Kasumi-1 (cell line): ENCODE data around the gene FAM124A.

Experiments used
- DNase-seq, 2 experiments: peaks; one replicate each; lab custom pipeline; 2025; lab: John Stamatoyannopoulos, UW

Gene FAM124A

DNA sequence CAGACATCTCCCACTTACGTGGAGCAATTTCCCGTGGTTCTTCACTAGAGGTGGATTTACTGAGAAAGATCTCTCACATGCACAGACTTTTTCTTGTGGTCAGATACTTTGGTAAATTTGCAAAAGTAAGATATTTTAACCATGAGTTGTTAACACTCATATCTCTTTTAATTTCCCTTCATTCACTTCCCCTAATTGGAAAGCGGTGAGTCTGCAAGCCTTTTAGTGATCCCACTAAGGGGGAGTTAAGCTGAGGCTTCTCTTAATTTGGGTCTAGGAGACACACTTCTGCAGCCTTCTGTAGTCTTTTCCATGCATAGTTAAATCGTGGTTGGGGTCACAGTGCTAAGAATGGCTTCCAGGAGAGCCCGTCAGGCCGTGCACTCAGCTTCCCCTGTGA, 86.6 kb downstream of the FAM124A start:
- peak; percentile 14 to 29 for DNase-seq

DNA sequence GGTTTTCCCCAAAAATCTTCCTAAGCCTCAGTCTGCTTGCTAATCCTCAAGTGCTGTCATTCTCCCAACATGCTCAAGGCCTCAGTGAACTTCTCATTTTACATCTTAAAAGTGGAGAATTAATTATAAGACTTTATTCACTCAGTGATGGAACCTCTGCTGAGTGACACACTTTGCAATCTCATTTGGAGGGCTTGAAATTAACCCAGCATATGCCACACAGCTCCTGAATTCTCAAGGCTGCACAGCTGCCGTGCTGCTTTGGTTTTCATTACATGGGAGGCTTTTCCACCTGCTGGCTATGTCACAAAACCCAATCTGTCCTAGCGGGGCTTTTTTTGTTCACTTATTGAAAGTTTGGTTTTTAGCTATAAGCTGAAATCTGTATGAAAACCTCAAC, 89.0 kb downstream of the FAM124A start:
- DNase-seq = no peak

- DNase-seq = no peak
These were observed 89.8 kb downstream of the FAM124A start for GRCh38 chr13:51311957-51312520.

- DNase-seq = no peak
These were observed 91.4 kb downstream of the FAM124A start for GRCh38 chr13:51313619-51314018.

GRCh38 chr13:51317262-51317661, 95.1 kb downstream of the FAM124A start:
- no peak for DNase-seq

DNA sequence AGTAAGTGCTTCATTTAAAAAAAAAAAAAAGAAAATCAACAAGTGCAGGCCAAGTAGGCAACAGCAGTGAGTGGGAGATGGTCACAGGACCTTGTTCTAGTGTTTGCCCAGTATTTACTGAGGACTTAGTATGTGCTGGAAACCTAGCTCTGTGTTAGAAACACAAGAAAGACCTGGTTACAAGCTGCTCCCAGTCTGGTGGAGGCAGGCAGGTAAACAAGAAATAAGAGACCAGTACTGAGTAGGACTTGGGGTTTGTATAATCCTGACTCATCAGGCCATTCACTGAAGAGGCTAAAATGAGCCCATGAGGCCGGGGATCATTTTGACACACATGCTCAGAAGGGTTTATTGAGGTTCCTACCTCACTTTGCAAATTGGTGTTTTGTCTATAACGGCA, 95.8 kb downstream of the FAM124A start:
- DNase-seq = no peak

DNA sequence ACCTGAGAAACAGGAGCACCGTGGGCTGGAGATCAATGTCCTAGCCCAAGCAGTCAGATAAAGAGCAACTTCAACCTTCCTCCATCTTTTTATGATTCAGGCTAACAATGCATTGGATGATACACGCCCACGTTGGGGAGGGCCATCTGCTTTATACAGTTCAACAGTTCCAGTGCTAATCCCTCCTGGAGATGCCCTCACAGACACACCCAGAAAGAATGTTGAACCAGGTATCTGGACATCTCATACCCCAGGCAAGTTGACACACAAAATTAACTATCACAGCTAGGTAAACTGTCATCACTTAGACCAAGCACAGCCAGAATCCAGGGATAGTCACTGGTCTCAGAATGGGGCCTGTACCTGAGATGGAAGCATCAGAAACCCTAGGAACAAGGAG, 96.7 kb downstream of the FAM124A start:
- no peak for DNase-seq

- DNase-seq = no peak
These were observed 99.6 kb downstream of the FAM124A start for GRCh38 chr13:51321836-51322235.

DNA sequence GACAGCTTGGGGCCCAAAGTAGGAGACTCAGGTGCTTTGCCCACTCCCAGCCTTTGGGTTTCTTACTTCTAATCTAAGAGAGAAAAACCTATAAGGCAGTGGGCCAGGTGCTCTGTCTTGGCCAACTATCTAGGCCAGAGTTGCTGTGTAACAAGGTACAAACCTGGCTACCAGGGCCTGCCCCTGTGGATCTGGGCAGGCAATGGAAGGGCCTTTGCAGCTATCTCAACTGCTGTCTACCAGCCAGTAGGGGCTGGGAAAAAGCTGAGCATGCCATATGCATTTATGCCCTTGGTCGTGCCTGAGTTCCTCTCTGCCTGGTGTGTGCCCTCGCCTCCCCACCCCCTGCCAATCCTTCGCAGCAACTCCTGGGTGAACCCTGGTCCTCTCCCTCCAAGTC, 100.6 kb downstream of the FAM124A start:
- no peak for DNase-seq

DNA sequence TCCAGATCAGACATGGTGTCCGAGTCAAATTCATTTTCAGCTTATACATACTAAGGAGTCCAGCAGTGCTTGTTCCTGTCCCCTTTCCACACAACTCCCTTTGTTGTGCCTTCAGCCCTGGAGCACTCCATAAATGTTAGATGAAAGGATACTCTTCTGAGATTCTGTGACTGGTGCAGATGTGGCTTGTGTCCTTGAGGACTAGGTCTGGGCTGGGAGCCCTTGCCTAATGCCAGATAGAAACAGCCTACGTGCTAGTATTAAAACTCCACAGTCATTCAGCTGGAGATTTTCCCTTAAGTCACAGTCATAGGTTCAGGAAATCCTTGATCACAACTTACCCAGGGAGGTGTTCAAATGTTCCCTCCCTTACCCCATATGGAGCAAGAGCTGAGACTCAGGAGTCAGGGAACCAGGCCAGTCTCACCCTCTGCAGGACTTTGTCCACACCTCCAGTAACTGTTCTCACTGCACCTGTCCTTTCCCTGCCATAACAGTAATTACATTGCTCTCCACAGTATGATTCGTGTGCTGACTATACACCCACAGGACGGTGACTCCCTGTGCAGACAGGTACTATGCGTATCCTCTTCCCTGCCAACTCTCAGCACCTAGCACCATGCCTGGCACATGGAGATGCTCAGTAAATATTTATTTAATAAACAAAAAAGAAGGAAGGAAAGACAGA, 101.8 kb downstream of the FAM124A start:
- DNase-seq = no peak

DNA sequence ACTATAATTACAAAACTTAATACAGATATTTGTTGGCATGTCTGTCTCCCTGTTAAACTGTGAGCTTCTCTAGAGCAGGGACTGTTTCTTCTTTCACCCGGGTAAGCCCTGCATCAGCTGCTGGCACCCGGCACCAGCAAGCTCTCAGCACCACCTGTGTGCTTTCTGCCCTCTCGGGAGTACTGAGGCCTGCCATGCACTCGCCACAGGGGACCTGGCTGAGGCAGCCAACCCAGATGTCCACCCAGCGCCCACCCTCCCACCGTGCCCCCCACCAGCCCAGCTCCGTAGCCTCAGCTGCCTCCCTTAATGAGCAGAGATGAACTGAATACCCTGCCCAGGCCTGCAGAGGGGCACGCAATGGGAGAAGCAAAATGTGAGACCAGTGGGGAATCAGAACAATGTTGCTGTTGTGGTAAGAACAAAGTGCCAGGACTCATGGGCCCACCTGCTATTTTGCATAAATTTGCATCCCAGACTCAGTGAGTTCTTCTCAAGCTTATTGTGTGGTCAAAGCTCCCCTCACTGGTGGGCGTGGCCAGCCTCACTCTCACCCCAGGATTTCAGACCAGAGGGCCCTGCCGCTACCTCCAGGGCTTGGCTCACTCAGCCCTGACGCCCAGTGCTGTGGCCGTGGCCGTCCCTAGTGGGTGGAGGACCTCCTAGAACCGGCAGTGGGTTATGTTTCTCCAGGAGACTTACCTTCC, 102.7 kb downstream of the FAM124A start:
- no peak for DNase-seq

GRCh38 chr13:51325837-51326236, 103.6 kb downstream of the FAM124A start:
- DNase-seq = no peak

DNA sequence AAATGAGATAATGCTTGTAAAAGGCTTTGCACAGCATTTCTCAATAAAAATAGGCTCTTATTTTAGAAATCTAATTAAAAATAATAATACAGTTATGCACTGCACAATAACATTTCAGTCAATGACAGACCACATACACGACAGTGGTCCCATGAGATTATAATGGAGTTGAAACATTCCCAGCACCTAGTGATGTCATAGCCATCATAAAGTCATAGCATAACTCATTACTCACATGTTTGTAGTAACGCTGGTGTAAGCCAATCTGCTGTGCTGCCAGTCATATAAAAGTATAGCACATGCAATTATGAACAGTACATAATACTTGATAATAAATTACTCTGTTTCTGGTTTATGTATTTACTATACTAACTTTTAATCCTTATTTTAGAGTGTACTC, 104.6 kb downstream of the FAM124A start:
- DNase-seq = no peak

DNA sequence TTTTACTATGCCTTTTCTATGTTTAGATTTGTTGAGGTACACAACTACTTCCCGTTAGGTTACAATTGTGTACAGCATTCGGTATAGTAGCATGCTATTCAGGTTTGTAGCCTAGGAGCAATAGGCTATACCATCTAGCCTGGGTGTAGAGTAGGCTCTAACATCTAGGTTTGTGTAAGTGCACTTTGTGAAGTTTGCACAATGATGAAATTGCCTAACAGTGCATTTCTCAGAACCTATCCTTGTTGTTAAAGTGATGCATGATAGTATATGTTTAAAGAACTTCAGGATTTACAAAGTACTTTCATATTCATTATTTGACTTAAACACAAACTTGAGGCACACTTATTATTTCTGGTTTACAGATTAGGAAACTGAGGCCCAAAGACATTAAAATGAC, 105.8 kb downstream of the FAM124A start:
- no peak for DNase-seq

DNA sequence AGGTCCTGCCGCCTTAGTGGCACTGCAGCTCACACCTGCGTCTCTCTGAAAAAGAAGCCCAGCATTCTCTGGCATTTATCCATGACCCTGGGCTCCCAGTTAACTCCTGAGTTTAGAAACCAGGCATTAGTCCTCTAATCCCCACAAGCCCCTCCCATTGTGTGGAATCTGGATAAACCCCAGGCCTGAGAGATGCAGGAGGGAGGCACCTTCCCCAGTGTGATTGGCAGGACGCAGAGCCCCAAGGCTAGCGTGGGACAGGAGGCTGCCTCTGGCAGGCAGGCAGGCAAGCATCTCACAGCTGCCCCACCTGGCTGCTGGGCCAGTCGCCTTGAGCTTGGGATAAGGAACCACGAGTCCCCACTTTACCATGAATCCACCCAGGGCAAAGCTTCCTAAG, 106.3 kb downstream of the FAM124A start:
- DNase-seq = no peak

DNA sequence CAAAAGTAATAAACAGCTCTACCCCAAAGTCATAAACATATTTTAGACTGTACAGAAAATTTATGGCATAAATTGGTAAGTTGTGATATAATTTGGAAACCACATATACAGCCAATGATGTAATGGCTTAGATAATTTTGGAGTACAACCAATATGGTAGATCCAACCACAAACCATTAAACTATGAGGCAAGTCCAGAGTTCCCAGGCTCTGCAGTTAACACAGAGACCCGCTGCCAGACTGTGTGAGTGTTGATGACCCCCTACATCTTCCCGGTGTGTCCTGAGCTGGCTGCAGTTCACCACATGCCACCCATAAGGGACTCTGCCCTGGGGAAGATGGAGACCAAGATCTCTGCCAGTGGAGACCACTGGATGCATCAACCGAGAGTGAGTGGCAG, 107.4 kb downstream of the FAM124A start:
- DNase-seq = no peak

- DNase-seq = peak; percentile 79 to 81
These were observed 108.6 kb downstream of the FAM124A start for GRCh38 chr13:51330791-51331190.

- no peak for DNase-seq
These were observed 109.2 kb downstream of the FAM124A start for GRCh38 chr13:51331354-51331861.

GRCh38 chr13:51332566-51333361, 110.6 kb downstream of the FAM124A start:
- no peak for DNase-seq

- no peak for DNase-seq
These were observed 111.2 kb downstream of the FAM124A start for GRCh38 chr13:51333421-51333820.

- DNase-seq = no peak
These were observed 111.6 kb downstream of the FAM124A start for GRCh38 chr13:51333826-51334225.
